Stimulated activated CD4-positive, alpha-beta T cell treated with anti-CD3 and anti-CD28 coated beads, Interleukin-2, amount 100 ng/mL, for 4 hours (primary cell): ENCODE data around the gene ADAMTS19.

Experiments used
- DNase-seq: peaks from one replicate; pipeline ENCODE4 v3.0.0-alpha.2; 2020; ENCODE audit warnings: low read depth

The ADAMTS19 gene

DNA sequence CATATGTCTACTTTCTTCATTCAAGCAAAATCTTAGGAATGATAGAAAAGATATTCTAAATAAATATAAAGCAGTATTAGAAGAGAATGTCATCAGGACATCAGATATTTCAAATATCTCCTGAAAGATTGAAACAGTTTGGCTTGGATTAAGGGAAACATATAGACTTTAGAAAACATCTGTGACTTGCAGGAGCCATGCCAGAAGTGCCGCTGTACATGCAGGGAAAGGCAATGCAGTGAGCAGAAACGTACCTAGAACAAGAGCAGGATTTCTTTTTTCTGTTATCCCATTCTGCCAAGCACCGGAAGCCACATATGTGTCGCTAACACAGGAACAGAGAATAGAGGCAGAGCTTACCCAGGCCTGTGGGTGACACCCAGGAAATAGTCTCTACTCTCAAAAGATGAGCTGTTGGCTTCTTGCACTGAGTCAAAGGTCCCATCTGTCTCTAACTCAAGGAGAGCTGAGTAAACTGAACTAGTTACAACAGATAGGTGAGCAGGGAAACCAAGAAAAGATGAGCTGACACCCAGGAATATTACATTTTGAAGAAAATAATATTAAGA lies 5.8 kb downstream of the ADAMTS19 start:
- DNase-seq: no peak

DNA sequence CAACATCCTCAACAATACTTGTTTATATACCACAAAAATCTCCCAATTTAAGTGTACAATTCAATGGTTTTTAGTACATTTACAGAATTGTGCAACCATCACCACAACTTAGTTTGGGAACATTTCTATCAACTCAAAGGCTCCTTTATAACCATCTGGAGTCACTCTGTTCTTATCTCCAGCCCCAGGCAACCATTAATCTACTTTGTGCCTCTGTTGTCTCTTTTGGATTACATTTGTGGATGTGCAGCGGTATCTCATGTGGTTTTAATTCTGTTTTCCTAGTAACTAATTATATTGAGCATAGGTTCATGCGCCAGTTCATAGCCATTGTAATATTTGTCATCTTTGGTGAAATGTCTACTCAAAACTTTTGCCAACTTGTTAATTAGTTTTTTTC lies 14.4 kb downstream of the ADAMTS19 start:
- DNase-seq: no peak

DNA sequence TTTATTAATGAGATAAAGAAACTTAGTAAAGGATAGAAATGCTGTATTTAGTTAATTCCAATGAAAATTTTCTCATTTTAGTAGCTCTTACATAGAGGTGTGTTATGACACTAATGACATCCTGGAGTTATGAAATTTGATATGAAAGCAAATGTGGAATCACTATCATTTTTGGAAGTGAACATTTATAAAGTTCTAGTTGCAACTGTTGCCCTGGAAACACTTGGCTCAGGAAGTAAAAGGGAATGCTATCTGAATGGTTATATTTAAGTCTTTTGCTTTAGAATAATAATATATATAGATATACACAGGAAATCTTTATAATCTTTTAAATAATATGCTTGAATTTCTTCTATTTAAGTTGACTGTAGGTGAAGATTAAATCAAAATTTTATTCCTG lies 16.7 kb downstream of the ADAMTS19 start:
- DNase-seq: no peak

DNA sequence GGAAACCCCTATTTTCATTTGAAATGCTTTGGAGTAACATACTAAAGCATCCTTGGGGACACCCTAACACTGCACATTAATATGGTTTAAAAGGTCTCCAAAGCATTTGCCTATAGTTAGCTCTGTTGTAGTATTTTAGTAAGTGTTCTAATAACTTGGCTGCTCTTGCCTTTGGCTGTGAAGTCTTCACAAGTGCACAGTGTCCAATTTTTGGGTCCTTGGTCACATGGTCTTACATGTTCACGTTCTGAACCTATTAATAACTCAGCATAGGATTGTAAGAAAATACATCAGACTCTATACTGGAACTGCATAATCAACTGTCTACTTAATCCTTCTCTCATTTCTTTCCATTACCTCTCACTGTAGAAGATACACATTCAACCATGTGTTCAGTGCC lies 17.4 kb downstream of the ADAMTS19 start:
- no peak for DNase-seq

DNA sequence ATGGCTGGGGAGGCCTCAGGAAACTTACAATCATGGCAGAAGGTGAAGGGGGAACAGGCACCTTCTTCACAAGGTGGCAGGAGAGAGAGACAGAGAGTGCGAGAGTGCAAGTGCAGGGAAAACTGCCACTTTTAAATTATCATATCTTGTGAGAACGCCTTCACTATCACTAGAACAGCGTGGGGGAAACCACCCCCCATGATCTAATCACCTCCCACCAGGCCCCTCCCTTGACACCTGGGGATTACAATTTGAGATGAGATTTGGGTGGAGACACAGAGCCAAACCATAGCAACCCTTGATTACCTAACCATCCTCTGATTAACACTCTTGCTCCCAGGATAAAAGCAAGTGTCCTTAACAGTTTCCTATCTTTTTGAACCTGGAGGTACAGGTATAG lies 21.1 kb downstream of the ADAMTS19 start:
- no peak for DNase-seq

DNA sequence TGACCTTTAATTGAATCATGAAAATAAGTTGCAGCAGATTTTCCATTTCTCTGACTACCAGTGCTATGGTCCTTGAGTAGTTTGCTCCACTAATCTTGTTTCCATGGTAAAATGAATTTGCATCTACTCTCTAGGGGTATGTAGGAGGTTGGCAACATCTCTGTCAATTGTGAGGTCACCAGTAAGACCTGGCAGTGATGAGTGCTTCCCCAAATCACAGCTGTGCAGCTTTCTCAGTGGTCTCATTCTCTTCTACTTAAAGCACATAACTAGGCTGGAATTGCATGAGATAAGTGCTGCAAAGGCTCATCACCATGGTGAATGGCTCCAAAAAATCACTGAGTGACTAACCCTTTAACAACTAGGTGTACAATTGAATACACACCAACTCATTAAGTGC lies 36.3 kb downstream of the ADAMTS19 start:
- no peak for DNase-seq

DNA sequence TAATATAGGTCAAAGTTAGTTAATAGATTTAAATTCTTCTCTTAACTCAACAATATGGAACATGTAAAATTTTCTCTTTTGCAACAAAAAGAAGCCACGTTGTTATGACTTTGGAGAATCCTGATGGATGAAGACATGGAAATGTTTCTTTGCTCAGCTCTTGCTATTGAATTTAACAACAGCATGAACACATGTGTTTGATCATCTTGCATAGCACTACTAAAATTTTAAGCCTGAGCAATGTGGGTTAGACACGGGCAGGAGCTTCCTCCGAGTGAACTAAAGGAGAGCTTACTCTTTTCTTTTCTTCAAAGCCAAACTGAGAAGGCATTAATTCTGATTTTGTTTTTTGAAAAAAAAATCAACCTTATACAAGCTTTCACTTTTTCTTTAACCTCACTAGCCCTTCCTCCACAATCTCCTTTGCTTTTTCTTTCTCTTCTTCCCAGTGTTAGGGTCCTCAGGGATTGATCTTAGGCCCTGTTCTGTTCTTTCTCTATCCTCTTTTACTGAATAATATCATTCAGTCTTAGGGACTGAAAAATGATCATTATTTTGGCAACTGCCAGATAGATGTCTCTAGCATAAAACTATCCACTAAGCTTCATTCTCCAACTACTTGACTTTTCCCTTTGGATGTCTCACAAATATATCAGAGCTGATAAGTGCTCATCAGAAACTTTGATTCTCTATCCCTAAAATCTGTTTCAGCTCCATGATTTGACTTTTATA lies 36.9 kb downstream of the ADAMTS19 start:
- no peak for DNase-seq

DNA sequence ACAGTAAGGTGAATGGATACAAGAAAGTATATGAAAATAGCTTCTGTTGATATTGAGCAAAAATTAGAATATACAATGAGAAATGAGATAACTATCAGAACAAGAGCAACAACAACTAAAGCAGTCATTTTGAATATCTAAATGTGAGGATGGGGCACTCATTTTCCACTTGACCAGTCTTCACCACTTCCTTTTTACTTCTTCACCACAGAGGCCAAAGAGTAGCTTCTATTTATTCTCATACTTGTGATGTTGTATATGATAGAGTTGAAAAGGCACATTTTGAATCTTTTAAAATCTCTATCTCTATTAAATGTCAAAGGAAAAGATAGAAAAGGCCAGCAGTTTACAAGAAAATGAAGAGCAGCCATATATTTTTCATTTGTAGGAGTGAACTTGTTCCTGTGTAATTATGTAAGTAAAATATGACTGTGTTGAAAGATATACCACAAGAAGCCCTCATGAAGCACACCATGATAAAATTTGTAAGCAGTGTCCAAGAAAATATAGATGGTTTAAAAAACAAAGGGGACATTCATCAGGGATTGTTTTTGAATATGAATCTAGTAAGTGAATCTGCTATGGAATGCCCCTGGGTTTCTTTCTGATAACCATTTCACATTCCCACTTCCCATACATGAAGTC lies 39.2 kb downstream of the ADAMTS19 start:
- no peak for DNase-seq

DNA sequence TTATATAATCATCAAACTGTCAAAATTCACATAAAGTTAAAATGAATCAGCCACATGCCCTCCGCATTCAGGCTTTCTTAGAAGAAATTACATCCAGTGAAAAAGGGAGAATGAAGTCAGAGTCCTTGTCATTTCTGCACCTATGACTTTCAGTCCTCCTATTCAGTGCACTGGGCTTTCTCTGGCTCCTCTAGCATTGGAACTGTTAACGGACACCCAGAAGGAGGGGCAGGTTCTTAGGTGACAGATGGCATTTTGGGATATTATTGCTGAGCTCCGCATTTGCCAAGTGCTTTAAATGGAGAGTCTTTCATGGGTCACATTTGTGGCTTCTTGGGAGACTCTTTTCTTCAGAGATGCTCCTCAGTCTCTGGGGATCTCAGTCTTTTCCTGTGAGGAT lies 40.0 kb downstream of the ADAMTS19 start:
- DNase-seq: no peak

DNA sequence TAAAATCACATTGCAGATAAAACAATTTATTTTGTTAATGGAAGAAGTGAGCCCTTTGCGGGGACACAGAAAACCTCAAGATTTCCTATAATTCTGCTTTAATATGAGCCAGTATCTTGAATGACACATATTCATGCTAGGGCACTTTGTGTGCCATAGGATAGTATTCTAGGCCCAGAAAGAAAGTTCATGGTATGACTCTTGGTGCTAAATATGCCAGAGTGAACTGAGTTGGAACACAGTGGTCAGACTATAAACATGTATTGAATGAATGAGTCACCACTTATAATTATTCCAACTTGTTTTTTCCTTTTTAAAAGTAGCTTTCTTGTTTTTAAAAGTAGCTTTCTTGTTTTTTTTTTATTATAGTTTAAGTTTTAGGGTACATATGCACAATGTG lies 46.0 kb downstream of the ADAMTS19 start:
- no peak for DNase-seq

DNA sequence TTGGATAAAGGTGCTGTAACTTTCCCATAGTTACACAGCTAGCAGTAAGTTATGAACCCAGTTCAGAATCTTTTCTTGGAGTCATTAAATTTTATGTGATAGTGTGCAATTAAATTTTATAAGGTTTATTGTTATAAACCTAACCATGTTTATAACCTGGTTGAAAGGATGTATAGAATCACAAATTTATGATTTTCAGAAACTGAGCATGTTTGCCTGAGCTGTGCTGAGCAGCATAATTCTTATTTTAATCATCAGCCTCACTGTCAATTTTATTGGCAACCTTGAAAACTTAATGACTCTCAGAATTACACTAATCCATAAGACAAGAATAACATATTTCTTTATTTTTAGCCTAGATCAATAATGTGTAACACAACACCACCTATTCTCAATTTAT lies 46.9 kb downstream of the ADAMTS19 start:
- no peak for DNase-seq

DNA sequence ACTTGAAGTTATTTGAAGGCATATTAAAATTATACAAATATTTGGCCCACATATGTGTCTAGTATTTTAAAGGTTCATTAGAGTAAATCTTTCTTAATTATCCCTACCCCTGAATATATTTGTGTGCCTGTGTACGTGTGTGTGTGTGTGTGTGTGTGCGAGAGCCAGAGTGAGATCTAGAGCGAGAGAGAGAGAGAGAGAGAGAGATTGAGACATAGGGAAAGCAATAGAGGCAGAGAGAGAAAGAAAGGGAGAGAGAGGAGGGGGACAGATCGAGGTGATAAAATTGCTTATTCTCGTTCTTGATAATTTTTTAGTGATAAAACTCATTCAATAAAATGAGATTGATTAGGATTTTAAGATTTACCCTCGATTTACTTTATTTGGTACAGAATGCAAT lies 47.4 kb downstream of the ADAMTS19 start:
- no peak for DNase-seq

DNA sequence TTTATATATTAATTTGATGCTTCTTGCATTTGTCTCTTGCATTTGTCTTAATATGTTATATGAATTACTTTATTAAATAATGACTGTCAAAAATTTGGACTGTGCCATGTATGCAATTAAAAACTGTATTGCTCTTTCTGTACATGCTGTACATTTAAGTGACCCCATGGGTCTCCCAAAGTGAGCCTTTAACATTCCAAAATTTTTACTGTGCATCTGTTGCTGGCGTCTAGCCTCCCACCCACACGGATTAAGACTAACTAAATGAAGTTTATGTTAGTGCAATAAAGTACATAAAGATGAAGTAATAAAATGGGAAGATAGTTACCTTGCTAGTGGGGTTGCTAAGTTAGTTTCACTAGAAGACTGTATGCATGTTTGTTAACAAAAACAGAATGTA lies 48.5 kb downstream of the ADAMTS19 start:
- no peak for DNase-seq

DNA sequence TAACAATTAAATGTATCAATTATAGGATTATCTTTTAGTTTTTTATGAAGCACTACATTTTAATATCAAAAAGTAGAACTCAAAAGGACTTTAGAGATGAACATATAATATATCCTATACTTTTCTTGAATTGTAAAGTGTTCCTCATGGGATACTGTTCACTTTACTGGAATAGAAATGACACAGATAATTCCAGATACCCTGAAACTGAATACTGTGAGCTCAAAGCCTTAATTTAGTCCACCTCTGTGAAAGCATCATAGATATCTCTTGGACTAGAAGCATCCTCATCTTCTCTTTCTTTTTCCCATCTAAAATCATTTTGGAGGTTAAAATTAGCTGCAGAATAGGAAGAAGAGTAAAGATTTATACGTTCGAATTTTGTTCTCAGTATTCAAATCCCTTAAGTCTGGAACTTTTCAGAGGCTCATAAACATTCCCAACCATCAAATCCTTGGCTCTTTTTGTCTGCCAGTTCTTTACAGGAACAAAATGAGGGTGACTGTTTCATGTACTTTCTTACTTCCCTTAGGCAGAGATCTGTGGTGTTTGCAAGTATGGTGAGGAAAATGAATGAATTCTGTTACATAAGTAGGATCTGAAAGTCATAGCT lies 49.4 kb downstream of the ADAMTS19 start:
- no peak for DNase-seq

DNA sequence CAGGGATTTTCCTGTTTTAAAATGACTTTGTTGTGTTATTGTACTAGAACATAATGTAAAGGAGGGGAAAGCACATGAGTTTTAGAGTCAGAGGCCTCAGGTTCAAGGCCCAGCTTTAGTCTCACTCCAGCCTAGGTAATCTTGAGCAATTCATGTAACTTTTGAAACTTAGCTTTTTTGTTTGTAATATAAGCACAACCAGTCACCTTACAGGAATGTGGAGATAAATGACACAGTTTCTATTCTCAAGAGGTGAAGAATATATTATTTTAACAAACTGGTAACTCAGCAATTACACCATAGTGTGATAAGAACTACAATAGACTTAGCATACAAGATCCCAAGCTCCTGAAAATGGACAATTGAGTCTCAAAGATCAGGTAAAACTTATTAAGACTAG lies 51.2 kb downstream of the ADAMTS19 start:
- no peak for DNase-seq

DNA sequence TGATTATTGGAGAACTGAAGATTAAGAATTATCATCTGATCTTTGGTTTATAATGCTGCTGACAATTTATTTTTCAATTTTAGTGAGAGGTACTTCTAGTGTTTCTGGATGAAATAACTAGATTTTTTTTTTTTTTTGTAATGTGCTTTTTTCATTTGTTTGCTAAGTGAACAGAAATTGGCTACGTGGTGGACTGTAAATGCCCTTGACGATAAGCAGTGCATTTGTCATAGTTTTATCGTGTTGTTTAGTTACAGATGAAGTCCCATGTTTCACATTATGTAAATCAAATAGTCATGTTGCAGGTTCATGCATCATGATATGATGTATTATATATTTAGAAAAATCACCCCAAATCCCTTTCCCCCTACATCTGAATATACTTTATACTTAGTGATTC lies 81.0 kb downstream of the ADAMTS19 start:
- no peak for DNase-seq

DNA sequence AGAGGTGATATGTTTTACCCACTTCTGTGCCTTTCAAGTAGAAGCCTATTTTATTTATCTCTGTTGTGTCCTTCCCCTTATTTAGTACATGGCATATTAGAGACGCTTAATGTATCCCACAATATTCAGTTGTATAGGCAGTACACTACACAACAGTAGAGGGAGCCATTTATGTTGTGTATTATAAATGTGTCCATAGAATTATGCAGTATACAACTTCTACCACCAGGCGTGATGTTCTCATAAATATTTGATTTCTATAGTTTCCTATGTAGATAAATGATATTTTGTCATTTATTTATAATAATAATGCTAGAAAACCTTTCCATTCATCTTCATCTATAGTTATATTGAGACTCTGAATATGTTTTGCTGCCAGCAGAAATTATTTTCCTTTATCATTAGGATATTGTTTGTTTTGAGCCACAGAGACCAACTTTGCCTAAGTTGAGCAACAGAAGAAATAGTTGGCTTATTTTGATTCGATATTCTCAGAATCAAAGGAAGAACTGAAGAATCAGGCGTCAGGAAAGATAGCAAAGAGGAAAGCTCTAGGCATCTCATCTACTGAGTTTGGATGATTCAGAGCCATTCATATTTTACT lies 81.7 kb downstream of the ADAMTS19 start:
- no peak for DNase-seq

DNA sequence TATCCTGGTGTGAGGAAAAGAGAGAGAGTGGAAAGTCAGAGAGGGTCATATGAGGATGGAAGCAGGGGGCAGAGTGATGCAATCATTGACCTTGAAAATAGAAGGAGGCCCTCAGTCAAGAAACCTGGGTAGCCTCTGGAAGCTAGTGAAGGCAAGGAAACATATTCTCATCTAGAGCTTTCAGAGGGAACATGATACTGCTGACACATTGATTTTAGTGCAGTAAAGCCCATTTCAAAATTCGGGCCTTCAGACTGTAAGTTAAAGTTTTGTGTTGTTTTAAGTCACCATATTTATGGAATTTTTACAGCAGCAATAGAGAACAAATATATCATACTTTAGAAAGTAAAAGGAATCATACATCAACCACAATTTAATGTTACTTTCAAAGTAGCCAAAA lies 87.0 kb downstream of the ADAMTS19 start:
- DNase-seq: no peak

DNA sequence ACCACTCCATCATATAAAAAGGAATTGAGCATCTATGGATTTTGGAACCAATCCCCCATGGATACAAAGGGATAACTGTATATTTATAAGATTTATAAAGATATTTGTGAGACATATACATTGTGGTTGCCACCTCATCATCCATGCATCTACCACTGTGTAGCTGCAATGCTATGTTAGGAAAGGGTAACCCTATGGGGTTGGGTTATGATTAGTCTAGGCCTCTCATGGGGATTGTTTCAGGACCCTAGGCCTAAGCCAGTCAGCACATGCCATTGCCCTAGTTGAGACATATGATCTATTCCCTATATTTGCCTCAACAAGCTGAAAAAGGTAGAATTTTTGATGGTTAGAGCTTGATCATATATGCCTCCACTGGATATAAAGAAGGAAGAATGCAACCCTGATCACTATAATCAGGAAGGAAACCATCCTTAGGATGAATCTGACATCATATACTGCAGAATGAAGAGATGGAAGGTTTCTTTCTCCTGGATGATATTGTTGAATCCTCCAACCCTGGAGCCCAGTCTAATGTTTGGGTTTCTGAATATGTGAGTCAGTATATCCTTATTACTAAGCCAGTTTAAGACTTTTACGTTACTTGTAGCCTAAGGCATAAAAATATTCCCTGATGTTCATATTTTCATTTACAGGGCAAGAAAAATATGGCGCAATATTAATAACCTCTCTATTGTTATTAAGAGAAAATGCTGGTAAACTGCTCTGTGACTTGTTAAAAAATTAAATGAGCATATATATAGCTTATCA lies 94.2 kb downstream of the ADAMTS19 start:
- DNase-seq: no peak

DNA sequence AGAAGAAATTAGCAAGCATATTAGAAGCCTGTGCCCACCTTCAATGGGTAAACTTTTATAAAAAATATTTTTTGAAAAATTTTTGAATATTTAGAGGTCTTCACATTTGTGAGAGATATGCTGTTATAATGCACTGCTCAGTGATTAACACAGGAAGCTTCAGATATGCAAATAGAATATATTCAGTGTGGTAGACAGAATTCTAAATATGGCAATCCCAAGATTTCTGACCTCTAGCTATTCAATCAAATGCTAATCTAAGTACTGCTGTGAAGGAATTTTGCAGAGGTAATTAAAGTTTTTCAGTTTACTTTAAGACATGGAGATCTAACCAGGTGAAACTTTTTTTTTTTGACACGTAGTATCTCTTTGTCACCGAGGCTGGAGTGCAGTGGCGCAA lies 103.5 kb downstream of the ADAMTS19 start:
- DNase-seq: no peak

DNA sequence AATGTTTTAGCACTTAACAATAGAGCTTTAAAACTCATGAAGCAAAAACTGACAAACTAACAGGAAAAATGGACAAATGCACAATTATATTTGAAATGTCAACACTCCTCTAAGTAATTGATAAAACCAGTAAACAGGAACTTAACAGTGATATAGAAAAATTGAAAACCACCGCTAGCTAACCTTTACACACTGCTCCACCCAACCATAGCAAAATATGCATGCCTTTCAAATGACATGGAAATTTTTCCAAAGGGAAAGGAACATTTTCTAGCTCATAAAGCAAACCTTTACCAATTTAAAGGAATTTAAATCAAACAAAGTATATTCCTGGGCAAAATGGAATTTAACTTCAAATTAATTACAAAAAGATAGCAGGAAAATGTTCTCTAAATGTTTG lies 109.2 kb downstream of the ADAMTS19 start:
- no peak for DNase-seq

DNA sequence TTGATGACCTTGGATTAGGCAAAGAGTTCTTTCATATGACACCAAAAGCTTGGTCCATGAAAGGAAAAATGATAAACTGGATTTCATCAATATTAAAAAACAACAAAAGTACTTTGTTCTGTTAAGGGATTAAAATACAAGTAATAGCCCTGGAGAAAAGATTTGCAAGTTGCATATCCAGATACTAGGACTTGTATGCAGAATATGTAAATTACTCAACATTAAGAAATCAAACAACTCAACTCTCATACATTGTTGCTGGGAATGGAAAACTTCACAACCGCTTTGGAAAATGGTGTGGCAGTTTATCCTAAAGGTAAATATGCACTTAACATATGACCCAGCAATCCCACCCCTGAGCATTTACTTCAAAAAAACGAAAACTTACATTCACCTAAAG lies 112.0 kb downstream of the ADAMTS19 start:
- DNase-seq: no peak
